HepG2 (cell line): Measurements from ENCODE around the gene C6orf136. TPM values are rescaled to one million over a fixed set of nuclear protein-coding genes. Genes with fewer than 3 reads are reported as not detected.

Source experiments
- CAMTA2 ChIP-seq: sonication (generic); formaldehyde crosslinking; IDR thresholded peaks from 2 replicates; pipeline ENCODE4 v1.4.0; 2020; ENCODE audit warnings: mild to moderate bottlenecking, missing genetic modification reagents, borderline replicate concordance
- DMAP1 ChIP-seq: IDR thresholded peaks from 2 replicates; pipeline ENCODE4 v1.6.1; 2016
- IRF2 ChIP-seq: IDR thresholded peaks from 2 replicates; pipeline ENCODE4 v1.6.1; 2018; ENCODE audit warnings: missing genetic modification reagents, missing compliant biosample characterization
- KLF12 ChIP-seq: sonication (generic); formaldehyde crosslinking; IDR thresholded peaks from 2 replicates; pipeline ENCODE4 v1.4.0; 2020; ENCODE audit warnings: missing genetic modification reagents, borderline replicate concordance
- KLF13 ChIP-seq: sonication (generic); formaldehyde crosslinking; IDR thresholded peaks from 2 replicates; pipeline ENCODE4 v1.4.0; 2020; ENCODE audit warnings: mild to moderate bottlenecking, missing genetic modification reagents
- MAFF ChIP-seq: IDR thresholded peaks from 2 replicates; pipeline ENCODE4 v1.6.1; 2011; ENCODE audit warnings: low read depth, low read length, improper control_type of control experiment
- MTF1 ChIP-seq: sonication (generic); formaldehyde crosslinking; IDR thresholded peaks from 2 replicates; pipeline ENCODE4 v1.5.0; 2020; ENCODE audit warnings: missing genetic modification reagents
- MYPOP ChIP-seq: sonication (generic); formaldehyde crosslinking; IDR thresholded peaks from 2 replicates; pipeline ENCODE4 v1.8.1; 2023; ENCODE audit warnings: mild to moderate bottlenecking, moderate library complexity, missing genetic modification reagents
- NFATC3 ChIP-seq: sonication (generic); formaldehyde crosslinking; IDR thresholded peaks from 2 replicates; pipeline ENCODE4 v1.5.1; 2020; ENCODE audit warnings: mild to moderate bottlenecking, missing genetic modification reagents
- POLR2A ChIP-seq, 2 experiments: IDR thresholded peaks; 2 replicates each; pipeline ENCODE4 v1.6.1; 2011; ENCODE audit warnings: low read depth in 2 of 2, low read length in 2 of 2, mild to moderate bottlenecking in 1 of 2, moderate library complexity in 1 of 2; ENCODE audit not compliant: insufficient read depth in 1 of 2
- RFXANK ChIP-seq: IDR thresholded peaks from 2 replicates; pipeline ENCODE4 v1.6.1; 2016
- TBX2 ChIP-seq: sonication (generic); formaldehyde crosslinking; IDR thresholded peaks from 2 replicates; pipeline ENCODE4 v1.5.0; 2020; ENCODE audit warnings: missing genetic modification reagents, mild to moderate bottlenecking, borderline replicate concordance
- ZBED4 ChIP-seq: sonication (generic); formaldehyde crosslinking; IDR thresholded peaks from 2 replicates; pipeline ENCODE4 v1.4.0; 2020; ENCODE audit warnings: missing genetic modification reagents, borderline replicate concordance
- ZNF546 ChIP-seq: sonication (generic); formaldehyde crosslinking; conservative IDR thresholded peaks from 2 replicates; pipeline ENCODE4 v1.8.1; 2023; ENCODE audit warnings: mild to moderate bottlenecking, missing genetic modification reagents
- ZNF589 ChIP-seq: sonication (generic); formaldehyde crosslinking; conservative IDR thresholded peaks from 2 replicates; pipeline ENCODE4 v1.8.0; 2022; ENCODE audit warnings: mild to moderate bottlenecking, moderate library complexity, missing genetic modification reagents
- ZNF614 ChIP-seq: IDR thresholded peaks from 2 replicates; pipeline ENCODE4 v1.6.1; 2018; ENCODE audit warnings: missing biosample characterization, missing genetic modification reagents, inconsistent platforms, borderline replicate concordance
- ZNF703 ChIP-seq: sonication (generic); formaldehyde crosslinking; IDR thresholded peaks from 2 replicates; pipeline ENCODE4 v1.5.1; 2020; ENCODE audit warnings: missing genetic modification reagents, mild to moderate bottlenecking, moderate library complexity, borderline replicate concordance
- ZNF766 ChIP-seq: sonication (generic); formaldehyde crosslinking; IDR thresholded peaks from 2 replicates; pipeline ENCODE4 v1.5.0; 2020; ENCODE audit warnings: missing genetic modification reagents, borderline replicate concordance
- ZSCAN29 ChIP-seq: sonication (generic); formaldehyde crosslinking; conservative IDR thresholded peaks from 2 replicates; pipeline ENCODE4 v1.4.0; 2020; ENCODE audit warnings: mild to moderate bottlenecking, missing genetic modification reagents
- polyA plus RNA-seq, 8 experiments: library from polyadenylated mRNA; depleted of rRNA in 3 of 8; stranded (reverse) in 7 of 8; unstranded in 1 of 8; fragments of >200 nt; fragmentation: Illumina TruSeq in 4 of 8; extraction: Trizol in 4 of 8; gene quantifications; 2 replicates each; pipeline versions ENCODE4 v1.2.1 to v1.2.3, GENCODE V29; 2011 to 2016; ENCODE audit warnings: low read depth in 4 of 8, missing spikeins in 1 of 8, mixed read lengths in 1 of 8; ENCODE audit not compliant: insufficient read depth in 1 of 8
- total RNA-seq, 5 experiments: library from RNA; depleted of rRNA; stranded (reverse); fragments of >200 nt; fragmentation: Illumina TruSeq; extraction: Trizol; gene quantifications; 2 replicates each; pipeline ENCODE4 v1.2.3, GENCODE V29; 2016; ENCODE audit warnings: low read depth in 1 of 5
- TF ChIP-seq, protein P1 (sequence below): sonication (generic); formaldehyde crosslinking; IDR thresholded peaks from 2 replicates; pipeline ENCODE4 v1.4.0; 2020; ENCODE audit warnings: low read depth, mild to moderate bottlenecking, missing genetic modification reagents
- TF ChIP-seq, protein P2 (sequence below): IDR thresholded peaks from 2 replicates; pipeline ENCODE4 v1.6.1; 2016; ENCODE audit warnings: mild to moderate bottlenecking, missing biosample characterization, missing genetic modification reagents
- TF ChIP-seq, protein P3 (sequence below): sonication (generic); formaldehyde crosslinking; conservative IDR thresholded peaks from 2 replicates; pipeline ENCODE4 v1.4.0; 2020; ENCODE audit warnings: missing genetic modification reagents

Gene C6orf136
- total and polyA plus RNA-seq, 2 of the 13 experiments (the other 11 are each of a cell fraction or from before 2014, with no cell fraction given) = 12.0 to 26.2 TPM

- TF ChIP-seq, protein P1, sequence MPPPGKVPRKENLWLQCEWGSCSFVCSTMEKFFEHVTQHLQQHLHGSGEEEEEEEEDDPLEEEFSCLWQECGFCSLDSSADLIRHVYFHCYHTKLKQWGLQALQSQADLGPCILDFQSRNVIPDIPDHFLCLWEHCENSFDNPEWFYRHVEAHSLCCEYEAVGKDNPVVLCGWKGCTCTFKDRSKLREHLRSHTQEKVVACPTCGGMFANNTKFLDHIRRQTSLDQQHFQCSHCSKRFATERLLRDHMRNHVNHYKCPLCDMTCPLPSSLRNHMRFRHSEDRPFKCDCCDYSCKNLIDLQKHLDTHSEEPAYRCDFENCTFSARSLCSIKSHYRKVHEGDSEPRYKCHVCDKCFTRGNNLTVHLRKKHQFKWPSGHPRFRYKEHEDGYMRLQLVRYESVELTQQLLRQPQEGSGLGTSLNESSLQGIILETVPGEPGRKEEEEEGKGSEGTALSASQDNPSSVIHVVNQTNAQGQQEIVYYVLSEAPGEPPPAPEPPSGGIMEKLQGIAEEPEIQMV (CRISPR knock-in tag) = no peak
- TF ChIP-seq MAFF (no peak), POLR2A (IDR thresholded peaks at IDR 0.05; ENCODE audit: insufficient read depth in 1 of 2, low read depth in 2 of 2, low read length in 2 of 2) (peak; percentile 65 to 86), ZNF589 (CRISPR knock-in tag) (0 out of 2 replicates have a peak, but pooled peaks have one; percentile 55), MYPOP (CRISPR knock-in tag) (no peak), MTF1 (CRISPR knock-in tag) (no peak), ZNF766 (CRISPR knock-in tag) (peak; percentile 55; the same call in 1 of the 2 replicates), KLF12 (0 out of 2 replicates have a peak, but pooled peaks have one; percentile 47), ZNF614 (CRISPR knock-in tag) (no peak; the same call in 1 of the 2 replicates), KLF13 (CRISPR knock-in tag) (no peak), ZBED4 (CRISPR knock-in tag) (no peak; the same call in 1 of the 2 replicates), DMAP1 (peak; percentile 55; the same call in 1 of the 2 replicates), TBX2 (peak; percentile 73; the same call in 1 of the 2 replicates), RFXANK (CRISPR knock-in tag) (no peak), ZNF703 (CRISPR knock-in tag) (no peak), IRF2 (CRISPR knock-in tag) (peak; percentile 61; the same call in 1 of the 2 replicates), CAMTA2 (CRISPR knock-in tag) (no peak), NFATC3 (CRISPR knock-in tag) (0 out of 2 replicates have a peak, but pooled peaks have one; percentile 30), ZNF546 (0 out of 2 replicates have a peak, but pooled peaks have one; percentile 65), ZSCAN29 (CRISPR knock-in tag) (no peak)
- TF ChIP-seq, protein P2, sequence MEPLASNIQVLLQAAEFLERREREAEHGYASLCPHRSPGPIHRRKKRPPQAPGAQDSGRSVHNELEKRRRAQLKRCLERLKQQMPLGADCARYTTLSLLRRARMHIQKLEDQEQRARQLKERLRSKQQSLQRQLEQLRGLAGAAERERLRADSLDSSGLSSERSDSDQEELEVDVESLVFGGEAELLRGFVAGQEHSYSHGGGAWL (CRISPR knock-in tag) = no peak
- TF ChIP-seq, protein P3, sequence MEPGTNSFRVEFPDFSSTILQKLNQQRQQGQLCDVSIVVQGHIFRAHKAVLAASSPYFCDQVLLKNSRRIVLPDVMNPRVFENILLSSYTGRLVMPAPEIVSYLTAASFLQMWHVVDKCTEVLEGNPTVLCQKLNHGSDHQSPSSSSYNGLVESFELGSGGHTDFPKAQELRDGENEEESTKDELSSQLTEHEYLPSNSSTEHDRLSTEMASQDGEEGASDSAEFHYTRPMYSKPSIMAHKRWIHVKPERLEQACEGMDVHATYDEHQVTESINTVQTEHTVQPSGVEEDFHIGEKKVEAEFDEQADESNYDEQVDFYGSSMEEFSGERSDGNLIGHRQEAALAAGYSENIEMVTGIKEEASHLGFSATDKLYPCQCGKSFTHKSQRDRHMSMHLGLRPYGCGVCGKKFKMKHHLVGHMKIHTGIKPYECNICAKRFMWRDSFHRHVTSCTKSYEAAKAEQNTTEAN (CRISPR knock-in tag) = no peak
Measured at GRCh38 chr6:30690403-30691207, 43.7 kb downstream of the C6orf136 start, which contains the start of gene NRM (continued).
